ENCODE data around the gene RASGRF2. TPM values are rescaled to one million over a fixed set of nuclear protein-coding genes. Genes with fewer than 3 reads are reported as not detected.

RASGRF2 gene
- total and polyA plus RNA-seq, 10 donors = 0.74 to 13.9 (median 8.8) TPM

DNA sequence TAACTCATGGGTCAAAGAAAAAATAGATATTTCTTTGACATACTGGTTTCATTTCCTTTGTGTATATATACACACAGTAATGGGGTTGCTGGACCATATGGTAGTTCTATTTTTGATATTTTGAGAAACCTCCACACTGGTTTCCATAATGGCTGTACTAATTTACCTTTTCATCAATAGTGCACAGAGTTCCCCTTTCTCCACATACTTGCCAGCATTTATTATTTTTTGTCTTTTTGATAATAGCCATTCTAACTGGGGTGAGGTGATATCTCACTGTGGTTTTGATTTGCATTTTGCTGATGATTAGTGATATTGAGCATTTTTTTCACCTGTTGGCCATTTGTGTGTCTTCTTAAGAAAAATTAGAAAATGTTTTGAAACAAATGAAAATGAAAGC, 194.6 kb downstream of the RASGRF2 start:
- Histone ChIP-seq H3K4me3 (no peak overlapping the region), H3K36me3 (no peaks in the 10 kb centered on the region), H3K4me1 (no peaks in the 10 kb centered on the region), H3K27me3 (replicated peaks in 1 of 7) (no peaks in the 10 kb centered on the region), H3K9me3 (peaks cover 0 to 26% (median 17%) of the 10 kb centered on the region in 8 donors), H3K27ac (no peak overlapping the region)
- DNase-seq = no peak
- intact Hi-C loops (cut with DNase I; ENCODE audit: low total_unique reads) = no loop called here
- TF ChIP-seq POLR2A (IDR thresholded peaks at IDR 0.05) = no peak
- no peak for TF ChIP-seq POLR2AphosphoS5 (IDR thresholded peaks at IDR 0.05)
- TF ChIP-seq, protein P1, sequence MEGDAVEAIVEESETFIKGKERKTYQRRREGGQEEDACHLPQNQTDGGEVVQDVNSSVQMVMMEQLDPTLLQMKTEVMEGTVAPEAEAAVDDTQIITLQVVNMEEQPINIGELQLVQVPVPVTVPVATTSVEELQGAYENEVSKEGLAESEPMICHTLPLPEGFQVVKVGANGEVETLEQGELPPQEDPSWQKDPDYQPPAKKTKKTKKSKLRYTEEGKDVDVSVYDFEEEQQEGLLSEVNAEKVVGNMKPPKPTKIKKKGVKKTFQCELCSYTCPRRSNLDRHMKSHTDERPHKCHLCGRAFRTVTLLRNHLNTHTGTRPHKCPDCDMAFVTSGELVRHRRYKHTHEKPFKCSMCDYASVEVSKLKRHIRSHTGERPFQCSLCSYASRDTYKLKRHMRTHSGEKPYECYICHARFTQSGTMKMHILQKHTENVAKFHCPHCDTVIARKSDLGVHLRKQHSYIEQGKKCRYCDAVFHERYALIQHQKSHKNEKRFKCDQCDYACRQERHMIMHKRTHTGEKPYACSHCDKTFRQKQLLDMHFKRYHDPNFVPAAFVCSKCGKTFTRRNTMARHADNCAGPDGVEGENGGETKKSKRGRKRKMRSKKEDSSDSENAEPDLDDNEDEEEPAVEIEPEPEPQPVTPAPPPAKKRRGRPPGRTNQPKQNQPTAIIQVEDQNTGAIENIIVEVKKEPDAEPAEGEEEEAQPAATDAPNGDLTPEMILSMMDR (IDR thresholded peaks at IDR 0.05 in 8 of 11, conservative IDR thresholded peaks at IDR 0.05 in 3 of 11) = no peak

DNA sequence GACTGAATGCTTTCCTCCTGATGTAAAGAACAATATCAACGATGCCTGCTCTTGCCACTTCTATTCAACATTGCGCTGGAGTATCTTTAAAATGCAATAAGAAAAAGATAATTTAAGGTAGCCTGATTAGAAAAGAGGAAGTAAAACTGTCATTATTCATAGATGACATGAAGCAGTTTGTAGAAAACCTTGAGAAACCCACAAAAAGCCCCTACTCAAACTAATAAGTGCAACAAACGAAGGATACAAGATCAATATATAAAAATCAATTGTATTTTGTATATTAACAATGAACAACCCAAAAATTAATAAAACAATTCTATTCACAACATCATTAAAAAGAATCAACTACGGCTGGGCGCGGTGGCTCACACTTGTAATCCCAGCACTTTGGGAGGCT, 196.6 kb downstream of the RASGRF2 start:
- no peak overlapping the region for H3K4me3 ChIP-seq
- no peaks in the 10 kb centered on the region for H3K36me3 ChIP-seq
- 80 to 89% (median 83%) methylated on average over 6 of the region's 6 CpGs for WGBS, 5 donors
- H3K4me1 ChIP-seq = no peaks in the 10 kb centered on the region
- H3K9me3 ChIP-seq = peaks cover 0 to 26% (median 17%) of the 10 kb centered on the region in 8 donors
- H3K27ac ChIP-seq = no peak overlapping the region
- intact Hi-C loops (cut with DNase I; ENCODE audit: low total_unique reads) = no loop called here
- no peak for DNase-seq
- no peaks in the 10 kb centered on the region for H3K27me3 ChIP-seq (replicated peaks in 1 of 7)
- TF ChIP-seq POLR2AphosphoS5 (IDR thresholded peaks at IDR 0.05) (no peak), POLR2A (IDR thresholded peaks at IDR 0.05) (no peak)
- TF ChIP-seq, protein P1 (IDR thresholded peaks at IDR 0.05 in 8 of 11, conservative IDR thresholded peaks at IDR 0.05 in 3 of 11) = no peak

DNA sequence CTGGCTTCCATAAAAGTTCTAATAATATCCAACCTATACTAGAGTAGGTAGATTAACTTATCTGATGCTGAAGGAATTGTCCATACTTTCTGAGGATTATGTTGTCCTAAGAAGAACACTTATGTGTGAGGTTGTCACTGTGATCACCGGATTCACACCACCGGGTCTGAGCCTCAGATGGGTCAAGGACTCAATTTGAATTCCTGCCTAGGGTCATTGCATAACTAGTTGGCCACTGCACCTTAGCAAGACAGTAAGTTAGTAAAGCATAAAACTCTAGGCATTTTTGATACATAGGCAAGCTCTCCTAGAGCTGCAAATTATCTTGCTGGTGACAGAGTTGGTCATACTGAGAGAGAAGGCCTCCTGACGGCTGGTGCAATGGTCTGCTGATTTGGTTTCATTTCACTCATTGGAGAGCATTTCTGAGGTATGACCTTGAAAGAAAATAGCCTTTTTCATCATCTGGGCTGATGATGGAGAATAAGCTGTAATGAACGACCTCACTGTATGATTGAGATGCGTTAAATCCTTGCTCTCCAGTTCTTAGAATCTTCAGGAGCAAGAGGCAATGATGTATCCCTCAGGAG, 200.9 kb downstream of the RASGRF2 start:
- WGBS, 5 donors = 69 to 81% (median 75%) methylated on average over 5 of the region's 5 CpGs
- no peaks in the 10 kb centered on the region for H3K36me3 ChIP-seq
- intact Hi-C loops (cut with DNase I; ENCODE audit: low total_unique reads) = no loop called here
- DNase-seq = no peak
- TF ChIP-seq POLR2AphosphoS5 (IDR thresholded peaks at IDR 0.05) (no peak), POLR2A (IDR thresholded peaks at IDR 0.05) (no peak)
- TF ChIP-seq, protein P1 (IDR thresholded peaks at IDR 0.05 in 8 of 11, conservative IDR thresholded peaks at IDR 0.05 in 3 of 11) = no peak
- H3K9me3 ChIP-seq = peaks cover 0 to 13% (median 7%) of the 10 kb centered on the region in 8 donors
- no peak overlapping the region for H3K27ac ChIP-seq
- no peak overlapping the region for H3K4me3 ChIP-seq
- no peaks in the 10 kb centered on the region for H3K4me1 ChIP-seq
- no peaks in the 10 kb centered on the region for H3K27me3 ChIP-seq (replicated peaks in 1 of 7)

DNA sequence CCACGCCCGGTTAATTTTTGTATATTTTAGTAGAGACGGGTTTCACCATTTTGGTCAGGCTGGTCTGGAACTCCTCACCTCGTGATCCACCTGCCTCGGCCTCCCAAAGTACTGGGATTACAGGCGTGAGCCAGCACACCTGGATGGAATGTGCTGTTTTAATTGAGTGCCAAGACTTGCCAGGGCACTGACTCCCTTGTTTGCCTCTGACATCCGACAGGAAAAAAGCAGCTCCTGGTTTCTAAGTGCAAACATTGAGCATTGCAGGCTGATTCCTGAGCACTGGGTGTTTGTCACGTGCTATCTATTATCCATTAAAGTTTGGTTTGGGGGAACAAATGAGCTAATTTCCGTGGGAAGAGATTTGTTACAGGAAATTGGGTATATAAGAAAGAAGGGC, 202.3 kb downstream of the RASGRF2 start:
- no peaks in the 10 kb centered on the region for H3K9me3 ChIP-seq
- intact Hi-C loops (cut with DNase I; ENCODE audit: low total_unique reads) = no loop called here
- H3K4me1 ChIP-seq = no peaks in the 10 kb centered on the region
- no peaks in the 10 kb centered on the region for H3K36me3 ChIP-seq
- no peaks in the 10 kb centered on the region for H3K27me3 ChIP-seq (replicated peaks in 1 of 7)
- TF ChIP-seq POLR2AphosphoS5 (IDR thresholded peaks at IDR 0.05) (no peak), POLR2A (IDR thresholded peaks at IDR 0.05) (no peak)
- TF ChIP-seq, protein P1 (IDR thresholded peaks at IDR 0.05 in 8 of 11, conservative IDR thresholded peaks at IDR 0.05 in 3 of 11) = no peak
- 87 to 91% (median 89%) methylated on average over 9 of the region's 9 CpGs for whole genome bisulfite sequencing, 5 donors
- no peak overlapping the region for H3K4me3 ChIP-seq
- no peak for DNase-seq
- H3K27ac ChIP-seq = no peak overlapping the region

Measured in spleen (tissue), 11 donors.